Endothelial cell of umbilical vein (primary cell): ENCODE measurements around the gene APLN. TPM values are rescaled to one million over a fixed set of nuclear protein-coding genes. Genes with fewer than 3 reads are reported as not detected.

ENCODE experiments used
- BruUV-seq: library from RNA; stranded (reverse); fragments of 400-500 nt; replicated peaks from 2 replicates; lab custom pipeline; 2021; lab: Mats Ljungman, UMichigan
- CTCF ChIA-PET: fragments of 300-600, 350-600 bp; sonication (Branson Sonifier 250); formaldehyde crosslinking; loops from one replicate; lab custom pipeline; 2021; ENCODE audit warnings: antibody characterized with exemption, inconsistent platforms; lab: Charles Lee
- POLR2A ChIA-PET: fragments of 300-600, 350-600 bp; sonication (Branson Sonifier 250); formaldehyde crosslinking; loops from one replicate; lab custom pipeline; 2021; ENCODE audit warnings: antibody characterized with exemption, inconsistent platforms; lab: Charles Lee
- DNase-seq: peaks from one replicate; pipeline ENCODE4 v3.0.0-alpha.2; 2011; ENCODE audit warnings: low read depth, low spot score
- FAIRE-seq: peaks from 2 replicates; lab custom pipeline; 2011; peaks lifted over from hg19 to GRCh38; lab: Jason Lieb, UNC
- H2AFZ ChIP-seq: 2 replicates; pipeline ENCODE4 v1.6.0; 2012; ENCODE audit warnings: low read depth, low read length, control low read depth, inconsistent platforms
- H3K27ac ChIP-seq: 2 replicates; pipeline ENCODE4 v1.5.1; 2011; ENCODE audit warnings: low read depth, mild to moderate bottlenecking, control low read depth, low read length, moderate library complexity; ENCODE audit not compliant: insufficient read depth
- H3K27me3 ChIP-seq, 2 experiments: 2 replicates each; pipeline versions ENCODE4 v1.6.0 to v1.6.1; 2011; ENCODE audit warnings: low read length in 2 of 2, mixed read lengths in 1 of 2; ENCODE audit not compliant: control insufficient read depth in 2 of 2, insufficient read depth in 2 of 2
- H3K36me3 ChIP-seq, 2 experiments: 2 replicates in 1 of 2; 3 replicates in 1 of 2; pipeline ENCODE4 v1.5.1; 2011; ENCODE audit warnings: low read length in 2 of 2, mild to moderate bottlenecking in 1 of 2, moderate library complexity in 1 of 2; ENCODE audit not compliant: control insufficient read depth in 2 of 2, insufficient read depth in 2 of 2; ENCODE audit errors: extremely low read depth in 1 of 2
- H3K4me1 ChIP-seq: 3 replicates; pipeline ENCODE4 v1.5.1; 2011; ENCODE audit warnings: mild to moderate bottlenecking, low read length; ENCODE audit not compliant: control insufficient read depth, insufficient read depth; ENCODE audit errors: extremely low read depth
- H3K4me2 ChIP-seq: 2 replicates; pipeline ENCODE4 v1.6.1; 2011; ENCODE audit warnings: low read length, control low read depth, mixed read lengths; ENCODE audit not compliant: insufficient read depth
- H3K4me3 ChIP-seq, 3 experiments: fragments of 200-600 bp in 1 of 3; sonication (generic), shearing (Covaris generic) in 1 of 3; replicated peaks in 1 of 3; 2 replicates each; pipeline ENCODE4 v1.5.1; 2011 to 2016; ENCODE audit warnings: control low read depth in 3 of 3, low read length in 3 of 3, mild to moderate bottlenecking in 2 of 3, inconsistent platforms in 1 of 3, low read depth in 1 of 3, moderate library complexity in 1 of 3; ENCODE audit not compliant: insufficient read depth in 1 of 3
- H3K79me2 ChIP-seq: 2 replicates; pipeline ENCODE4 v1.6.0; 2012; ENCODE audit warnings: low read length, inconsistent platforms; ENCODE audit not compliant: control insufficient read depth, insufficient read depth
- H3K9ac ChIP-seq: replicated peaks from 2 replicates; pipeline ENCODE3; 2011; ENCODE audit warnings: low read length, control low read depth; ENCODE audit not compliant: insufficient read depth; ENCODE audit errors: extremely low read depth
- H3K9me1 ChIP-seq: replicated peaks from 3 replicates; pipeline ENCODE4 v1.6.0; 2011; ENCODE audit warnings: mild to moderate bottlenecking, low read length; ENCODE audit not compliant: control insufficient read depth, insufficient read depth; ENCODE audit errors: extremely low read depth
- H3K9me3 ChIP-seq: replicated peaks from 2 replicates; pipeline ENCODE4 v1.5.1; 2012; ENCODE audit warnings: low read length, inconsistent platforms; ENCODE audit not compliant: control insufficient read depth, insufficient read depth
- H4K20me1 ChIP-seq: replicated peaks from 2 replicates; pipeline ENCODE3; 2011; ENCODE audit warnings: mild to moderate bottlenecking, low read length; ENCODE audit not compliant: control insufficient read depth, insufficient read depth; ENCODE audit errors: extremely low read depth
- EZH2 ChIP-seq: IDR thresholded peaks from 2 replicates; pipeline ENCODE4 v1.6.1; 2012; ENCODE audit warnings: borderline replicate concordance, low read depth, mild to moderate bottlenecking, moderate library complexity, low read length, inconsistent platforms; ENCODE audit not compliant: severe bottlenecking
- FOS ChIP-seq: IDR thresholded peaks from 2 replicates; pipeline ENCODE4 v1.6.1; 2011; ENCODE audit warnings: mild to moderate bottlenecking, low read length, moderate library complexity, borderline replicate concordance; ENCODE audit not compliant: insufficient read depth
- GATA2 ChIP-seq: IDR thresholded peaks from 2 replicates; pipeline ENCODE4 v1.7.0; 2011; ENCODE audit warnings: low read depth, mild to moderate bottlenecking, moderate library complexity, mixed read lengths, low read length; ENCODE audit not compliant: insufficient read length, insufficient read depth
- JUN ChIP-seq: IDR thresholded peaks from 2 replicates; pipeline ENCODE4 v1.6.1; 2011; ENCODE audit warnings: borderline replicate concordance, low read depth; ENCODE audit not compliant: insufficient read length, insufficient read depth
- MYC ChIP-seq: IDR thresholded peaks from one replicate; pipeline ENCODE4 v1.6.1; 2011; ENCODE audit warnings: mild to moderate bottlenecking, low read depth, low read length
- POLR2A ChIP-seq: IDR thresholded peaks from 2 replicates; pipeline ENCODE4 v1.6.1; 2012; ENCODE audit warnings: low read depth, mild to moderate bottlenecking, control low read depth, low read length
- POLR2AphosphoS5 ChIP-seq: IDR thresholded peaks from 2 replicates; pipeline ENCODE4 v1.6.1; 2012; ENCODE audit warnings: low read depth, mild to moderate bottlenecking, control low read depth, low read length, moderate library complexity; ENCODE audit not compliant: insufficient read depth
- dilution Hi-C: fragments of 300-500 bp; cut with MboI; formaldehyde crosslinking; loops from one replicate; pipeline ENCODE4 v1.15.0; 2019; ENCODE audit warnings: low sequenced_read_pairs; ENCODE audit not compliant: extremely low pct_ligation_motif_present
- intact Hi-C: fragments of 100-400 bp; cut with micrococcal nuclease; formaldehyde crosslinking; loops from one replicate; pipeline ENCODE4 v1.10.0; 2022
- polyA plus RNA-seq, 4 experiments: library from polyadenylated mRNA; depleted of rRNA in 3 of 4; stranded (reverse) in 3 of 4; unstranded in 1 of 4; fragments of >200 nt; gene quantifications; 2 replicates each; pipeline versions ENCODE4 v1.2.1 to v1.2.3, GENCODE V29; 2011 to 2012; ENCODE audit warnings: missing spikeins in 1 of 4
- total RNA-seq: library from RNA; stranded (reverse); gene quantifications from 2 replicates; pipeline ENCODE4 v1.2.3, GENCODE V29; 2021
- TF ChIP-seq, protein P1 (sequence below), 2 donors: IDR thresholded peaks; 1 replicate in 1 of 2; 2 replicates in 1 of 2; pipeline ENCODE4 v1.5.1; 2011; ENCODE audit warnings: low read length in 2 of 2, mild to moderate bottlenecking in 2 of 2, moderate library complexity in 2 of 2, control low read depth in 1 of 2, inconsistent platforms in 1 of 2, low read depth in 1 of 2; ENCODE audit not compliant: insufficient read depth in 1 of 2; ENCODE audit errors: extremely low read depth in 1 of 2
- TF ChIP-seq, protein P2 (sequence below): IDR thresholded peaks from 2 replicates; pipeline ENCODE4 v1.6.1; 2011; ENCODE audit not compliant: insufficient read depth, insufficient read length

APLN gene
- total and polyA plus RNA-seq, 2 donors (not counting 3 experiments of a cell fraction or from before 2014, with no cell fraction given): 230 to 466 TPM

DNA sequence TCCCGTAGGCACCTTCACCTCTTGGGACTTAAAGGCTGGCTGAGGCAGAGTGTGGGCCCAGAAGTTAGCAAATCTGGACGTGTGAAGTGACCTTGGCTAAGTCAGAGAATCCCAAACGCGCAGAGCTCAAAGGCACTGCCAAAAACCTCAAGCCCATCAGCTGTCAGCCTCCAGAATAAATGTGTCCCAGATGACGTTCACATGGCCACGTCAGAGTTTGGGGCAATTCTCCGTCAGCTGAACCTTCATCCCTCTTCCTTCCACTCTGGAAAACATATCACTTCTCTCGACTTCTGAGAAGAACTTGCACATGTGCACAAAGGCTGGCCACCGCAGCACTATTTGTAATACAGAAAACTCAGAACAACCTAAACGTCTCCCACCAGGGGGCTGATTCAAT is 35.7 kb upstream of the APLN start:
- Histone ChIP-seq H3K36me3 (no peaks in the 10 kb centered on the region), H3K9me3 (no peaks in the 10 kb centered on the region), H3K9me1 (no peaks in the 10 kb centered on the region), H3K79me2 (no peaks in the 10 kb centered on the region), H3K4me3 (no peak overlapping the region), H3K27me3 (no peaks in the 10 kb centered on the region), H3K4me2 (no peak overlapping the region), H4K20me1 (no peaks in the 10 kb centered on the region), H2AFZ (no peak overlapping the region), H3K9ac (no peak overlapping the region), H3K27ac (no peak overlapping the region), H3K4me1 (no peaks in the 10 kb centered on the region)
- CTCF ChIA-PET: no interaction called here
- TF ChIP-seq JUN (no peak), POLR2AphosphoS5 (no peak), GATA2 (no peak), MYC (no peak), EZH2 (no peak), POLR2A (no peak), FOS (no peak)
- TF ChIP-seq, protein P1, sequence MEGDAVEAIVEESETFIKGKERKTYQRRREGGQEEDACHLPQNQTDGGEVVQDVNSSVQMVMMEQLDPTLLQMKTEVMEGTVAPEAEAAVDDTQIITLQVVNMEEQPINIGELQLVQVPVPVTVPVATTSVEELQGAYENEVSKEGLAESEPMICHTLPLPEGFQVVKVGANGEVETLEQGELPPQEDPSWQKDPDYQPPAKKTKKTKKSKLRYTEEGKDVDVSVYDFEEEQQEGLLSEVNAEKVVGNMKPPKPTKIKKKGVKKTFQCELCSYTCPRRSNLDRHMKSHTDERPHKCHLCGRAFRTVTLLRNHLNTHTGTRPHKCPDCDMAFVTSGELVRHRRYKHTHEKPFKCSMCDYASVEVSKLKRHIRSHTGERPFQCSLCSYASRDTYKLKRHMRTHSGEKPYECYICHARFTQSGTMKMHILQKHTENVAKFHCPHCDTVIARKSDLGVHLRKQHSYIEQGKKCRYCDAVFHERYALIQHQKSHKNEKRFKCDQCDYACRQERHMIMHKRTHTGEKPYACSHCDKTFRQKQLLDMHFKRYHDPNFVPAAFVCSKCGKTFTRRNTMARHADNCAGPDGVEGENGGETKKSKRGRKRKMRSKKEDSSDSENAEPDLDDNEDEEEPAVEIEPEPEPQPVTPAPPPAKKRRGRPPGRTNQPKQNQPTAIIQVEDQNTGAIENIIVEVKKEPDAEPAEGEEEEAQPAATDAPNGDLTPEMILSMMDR (IDR thresholded peaks at IDR 0.05; ENCODE audit: extremely low read depth in 1 of 2, insufficient read depth in 1 of 2, low read depth in 1 of 2, low read length in 2 of 2): no peak
- TF ChIP-seq, protein P2, sequence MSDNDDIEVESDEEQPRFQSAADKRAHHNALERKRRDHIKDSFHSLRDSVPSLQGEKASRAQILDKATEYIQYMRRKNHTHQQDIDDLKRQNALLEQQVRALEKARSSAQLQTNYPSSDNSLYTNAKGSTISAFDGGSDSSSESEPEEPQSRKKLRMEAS: no peak
- dilution Hi-C loops (no loop called here), intact Hi-C loops (no loop called here)
- POLR2A ChIA-PET: no interaction called here
- FAIRE-seq (no peak), DNase-seq (no peak)
- no TSS peak for BruUV-seq
